OCI-LY7 (cell line): ENCODE data around the gene NFYC. TPM values are rescaled to one million over a fixed set of nuclear protein-coding genes. Genes with fewer than 3 reads are reported as not detected.

Experiments
- BruUV-seq: library from RNA; stranded (reverse); fragments of 400-500 nt; replicated peaks from 2 replicates; lab custom pipeline; 2021; lab: Mats Ljungman, UMichigan
- CTCF ChIA-PET: fragments of 300-600 bp; sonication (Branson Sonifier 250); formaldehyde crosslinking; loops from one replicate; lab custom pipeline; 2022; ENCODE audit warnings: antibody characterized with exemption; ENCODE audit not compliant: unreplicated experiment; lab: Charles Lee
- POLR2A ChIA-PET: fragments of 300-600 bp; sonication (Branson Sonifier 250); formaldehyde crosslinking; loops from one replicate; lab custom pipeline; 2022; ENCODE audit warnings: antibody characterized with exemption; lab: Charles Lee
- DNase-seq: peaks from one replicate; pipeline ENCODE4 v3.0.0-alpha.2; 2015; ENCODE audit warnings: low spot score
- H2AFZ ChIP-seq: fragments of 200-600 bp; sonication (generic), shearing (Covaris generic); 2 replicates; pipeline ENCODE4 v1.6.1; 2014; ENCODE audit warnings: mild to moderate bottlenecking, antibody characterized with exemption, low read length, moderate library complexity
- H3K27ac ChIP-seq: fragments of 200-600 bp; sonication (generic); 2 replicates; pipeline ENCODE4 v1.5.1; 2014; ENCODE audit warnings: mixed run types, low read depth, mild to moderate bottlenecking, moderate library complexity, low read length, inconsistent platforms; ENCODE audit not compliant: poor library complexity, severe bottlenecking
- H3K36me3 ChIP-seq: fragments of 200-600 bp; sonication (generic); 2 replicates; pipeline ENCODE4 v1.6.1; 2014; ENCODE audit warnings: mild to moderate bottlenecking, antibody characterized with exemption, low read length, moderate library complexity, mixed read lengths; ENCODE audit not compliant: insufficient read depth
- H3K4me1 ChIP-seq: fragments of 200-600 bp; sonication (generic); 2 replicates; pipeline ENCODE4 v1.5.1; 2014; ENCODE audit warnings: mild to moderate bottlenecking, low read length; ENCODE audit not compliant: insufficient read depth, poor library complexity, severe bottlenecking
- H3K4me2 ChIP-seq: fragments of 200-600 bp; sonication (generic); 2 replicates; pipeline ENCODE4 v1.6.1; 2014; ENCODE audit warnings: mild to moderate bottlenecking, low read length
- H3K4me3 ChIP-seq: fragments of 200-600 bp; sonication (generic); 2 replicates; pipeline ENCODE4 v1.5.1; 2014; ENCODE audit warnings: mild to moderate bottlenecking, low read depth, low read length; ENCODE audit not compliant: poor library complexity, severe bottlenecking
- H3K79me2 ChIP-seq: fragments of 200-600 bp; sonication (generic); 2 replicates; pipeline ENCODE4 v1.6.1; 2016; ENCODE audit warnings: low read depth, mild to moderate bottlenecking, low read length, moderate library complexity, mixed read lengths; ENCODE audit not compliant: insufficient read depth
- H3K9me2 ChIP-seq: fragments of 200-600 bp; sonication (generic); 2 replicates; pipeline ENCODE4 v1.6.1; 2016; ENCODE audit warnings: mild to moderate bottlenecking, low read length, mixed read lengths; ENCODE audit not compliant: insufficient read depth
- H3K9me3 ChIP-seq: fragments of 200-600 bp; sonication (generic); 2 replicates; pipeline ENCODE4 v1.6.1; 2014; ENCODE audit warnings: mild to moderate bottlenecking, mixed run types, low read length, mixed read lengths
- H4K20me1 ChIP-seq: fragments of 200-600 bp; sonication (generic); 2 replicates; pipeline ENCODE4 v1.6.1; 2014; ENCODE audit warnings: mild to moderate bottlenecking, antibody characterized with exemption, low read length, moderate library complexity, mixed read lengths; ENCODE audit not compliant: insufficient read depth
- CTCF ChIP-seq: fragments of 200-600 bp; sonication (generic); conservative IDR thresholded peaks from 2 replicates; pipeline ENCODE4 v1.5.1; 2014; ENCODE audit warnings: mild to moderate bottlenecking, antibody characterized with exemption, low read length, moderate library complexity, mixed read lengths
- EZH2phosphoT487 ChIP-seq: fragments of 200-600 bp; sonication (generic); IDR thresholded peaks from 2 replicates; pipeline ENCODE4 v1.6.1; 2018; ENCODE audit warnings: low read depth, borderline replicate concordance, mild to moderate bottlenecking, mixed run types, antibody characterized with exemption, low read length, moderate library complexity, mixed read lengths
- intact Hi-C: fragments of 100-400 bp; cut with micrococcal nuclease; formaldehyde crosslinking; loops from one replicate; pipeline ENCODE4 v1.10.0; 2022; ENCODE audit not compliant: unreplicated experiment
- total RNA-seq, 2 experiments: library from RNA; depleted of rRNA in 1 of 2; stranded (reverse); fragments of >200 nt in 1 of 2; shearing (Covaris generic) in 1 of 2; gene quantifications; 2 replicates each; pipeline ENCODE4 v1.2.3, GENCODE V29; 2014 to 2022

NFYC gene
- total RNA-seq, 2 experiments from 2014 or later, result 39.1 to 71.0 TPM

- Histone ChIP-seq H3K36me3 (peaks cover 48% of the 10 kb centered on the region), H3K4me2 (no peak overlapping the region), H3K9me3 (no peaks in the 10 kb centered on the region), H4K20me1 (0 out of 2 replicates have a peak, but pooled peaks cover 8% of the 10 kb centered on the region), H3K79me2 (peaks cover 49% of the 10 kb centered on the region), H3K27ac (no peak overlapping the region), H3K9me2 (no peaks in the 10 kb centered on the region), H2AFZ (no peak overlapping the region), H3K4me1 (peaks cover 4% of the 10 kb centered on the region), H3K4me3 (no peak overlapping the region)
- intact Hi-C loops, result no loop called here
- TF ChIP-seq EZH2phosphoT487 (no peak), CTCF (no peak)
- no peak for DNase-seq
- no TSS peak for BruUV-seq
- ChIA-PET POLR2A (no interaction called here), CTCF (no interaction called here)
These were observed 44.6 kb downstream of the NFYC start for GRCh38 chr1:40736085-40736531.

- ChIA-PET CTCF (no interaction called here), POLR2A (interaction anchor here (1.0 to 1.6 kb wide), 2 partner anchors 9 to 16 kb away, joined by 3 to 4 read pairs; no protein-coding TSS in a partner anchor)
- H3K9me2 ChIP-seq, result no peaks in the 10 kb centered on the region
- H3K9me3 ChIP-seq, result no peaks in the 10 kb centered on the region
- peaks cover 13% of the 10 kb centered on the region for H3K4me1 ChIP-seq
- H4K20me1 ChIP-seq, result 0 out of 2 replicates have a peak, but pooled peaks cover 8% of the 10 kb centered on the region
- no peak overlapping the region for H3K4me3 ChIP-seq
- no TSS peak for BruUV-seq
- H3K79me2 ChIP-seq, result peaks cover 26% of the 10 kb centered on the region
- H2AFZ ChIP-seq, result no peak overlapping the region
- no peak overlapping the region for H3K27ac ChIP-seq
- H3K36me3 ChIP-seq, result peaks cover 74% of the 10 kb centered on the region
- no peak for DNase-seq
- TF ChIP-seq CTCF, result no peak
- no peak for TF ChIP-seq EZH2phosphoT487
- no peak overlapping the region for H3K4me2 ChIP-seq
- intact Hi-C loops, result no loop called here
These were observed 47.3 kb downstream of the NFYC start for GRCh38 chr1:40738831-40739230.

DNA sequence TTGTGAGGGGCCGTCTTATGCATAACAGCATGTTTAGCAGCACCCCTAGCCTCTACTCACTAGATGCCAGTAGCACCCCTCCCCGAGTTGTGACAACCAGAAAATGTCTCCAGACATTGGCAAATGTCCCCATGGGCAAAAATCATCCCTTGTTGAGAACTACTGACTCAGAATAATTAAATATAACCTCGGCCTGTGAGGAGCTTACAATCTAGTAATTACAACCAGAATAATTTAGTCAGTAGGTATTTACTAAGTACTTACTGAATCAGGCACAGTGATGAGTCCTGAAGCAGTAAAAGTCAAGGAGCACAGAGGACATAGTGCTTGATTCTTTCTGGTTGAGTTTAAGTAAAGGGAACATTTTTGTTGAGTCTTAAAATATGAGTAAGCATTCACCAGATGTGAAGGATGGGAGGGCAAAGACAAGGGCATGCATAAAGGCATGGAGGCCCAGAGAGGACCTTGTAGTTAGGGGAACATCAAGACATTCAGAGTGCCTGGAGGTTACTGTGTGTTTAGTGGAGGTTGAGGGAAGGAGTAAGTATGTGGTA, 48.0 kb downstream of the NFYC start:
- Histone ChIP-seq H3K9me2 (no peaks in the 10 kb centered on the region), H2AFZ (no peak overlapping the region), H3K4me2 (no peak overlapping the region), H3K79me2 (peaks cover 22% of the 10 kb centered on the region), H3K4me3 (no peak overlapping the region), H4K20me1 (0 out of 2 replicates have a peak, but pooled peaks cover 8% of the 10 kb centered on the region), H3K4me1 (peaks cover 13% of the 10 kb centered on the region), H3K36me3 (peaks cover 81% of the 10 kb centered on the region), H3K27ac (no peak overlapping the region), H3K9me3 (no peaks in the 10 kb centered on the region)
- intact Hi-C loops, result no loop called here
- no TSS peak for BruUV-seq
- POLR2A ChIA-PET, result interaction anchor here (1.0 to 1.6 kb wide), 2 partner anchors 10 to 16 kb away, joined by 3 to 4 read pairs; no protein-coding TSS in a partner anchor
- no peak for DNase-seq
- TF ChIP-seq CTCF (no peak), EZH2phosphoT487 (no peak)
- CTCF ChIA-PET, result no interaction called here
